Fibroblast of lung (primary cell): ENCODE data around the gene ECSIT.

ENCODE experiments used
- EZH2 ChIP-seq: IDR thresholded peaks from 2 replicates; pipeline ENCODE4 v1.5.1; 2012; ENCODE audit warnings: low read length, control low read depth, mild to moderate bottlenecking; ENCODE audit errors: missing control alignments
- TF ChIP-seq, protein P1 (sequence below), 2 donors: IDR thresholded peaks in 1 of 2; conservative IDR thresholded peaks in 1 of 2; 1 replicate in 1 of 2; 2 replicates in 1 of 2; pipeline ENCODE4 v1.5.1; 2011 to 2012; ENCODE audit warnings: low read length in 2 of 2, control low read depth in 1 of 2, inconsistent platforms in 1 of 2, low read depth in 1 of 2, mild to moderate bottlenecking in 1 of 2

DNA sequence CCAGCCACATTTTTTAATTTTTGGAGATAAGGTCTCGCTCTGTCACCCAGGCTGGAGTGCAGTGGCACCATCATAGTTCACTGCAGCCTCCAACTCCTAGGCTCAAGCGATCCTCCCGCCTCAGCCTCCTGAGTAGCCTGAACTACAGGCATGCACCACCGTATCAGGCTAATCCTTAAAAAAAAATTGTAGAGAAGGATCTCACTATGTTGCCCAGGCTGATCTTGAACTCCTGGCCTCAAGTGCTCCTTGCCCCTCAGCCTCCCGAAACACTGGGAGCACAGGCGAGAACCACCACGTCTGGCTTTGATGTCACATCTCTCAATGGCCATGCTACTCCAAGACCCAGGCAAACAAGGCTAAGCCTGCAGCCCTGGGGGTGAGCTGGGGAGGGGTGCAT, 72.3 kb downstream of the ECSIT start:
- no peak for TF ChIP-seq EZH2
- TF ChIP-seq, protein P1, sequence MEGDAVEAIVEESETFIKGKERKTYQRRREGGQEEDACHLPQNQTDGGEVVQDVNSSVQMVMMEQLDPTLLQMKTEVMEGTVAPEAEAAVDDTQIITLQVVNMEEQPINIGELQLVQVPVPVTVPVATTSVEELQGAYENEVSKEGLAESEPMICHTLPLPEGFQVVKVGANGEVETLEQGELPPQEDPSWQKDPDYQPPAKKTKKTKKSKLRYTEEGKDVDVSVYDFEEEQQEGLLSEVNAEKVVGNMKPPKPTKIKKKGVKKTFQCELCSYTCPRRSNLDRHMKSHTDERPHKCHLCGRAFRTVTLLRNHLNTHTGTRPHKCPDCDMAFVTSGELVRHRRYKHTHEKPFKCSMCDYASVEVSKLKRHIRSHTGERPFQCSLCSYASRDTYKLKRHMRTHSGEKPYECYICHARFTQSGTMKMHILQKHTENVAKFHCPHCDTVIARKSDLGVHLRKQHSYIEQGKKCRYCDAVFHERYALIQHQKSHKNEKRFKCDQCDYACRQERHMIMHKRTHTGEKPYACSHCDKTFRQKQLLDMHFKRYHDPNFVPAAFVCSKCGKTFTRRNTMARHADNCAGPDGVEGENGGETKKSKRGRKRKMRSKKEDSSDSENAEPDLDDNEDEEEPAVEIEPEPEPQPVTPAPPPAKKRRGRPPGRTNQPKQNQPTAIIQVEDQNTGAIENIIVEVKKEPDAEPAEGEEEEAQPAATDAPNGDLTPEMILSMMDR (conservative IDR thresholded peaks at IDR 0.05 in 1 of 2, IDR thresholded peaks at IDR 0.05 in 1 of 2; ENCODE audit: low read depth in 1 of 2, low read length in 2 of 2): no peak
